Hippocampal formation (tissue), 2 donors: ENCODE measurements around the gene EXOC2.
"Not testable (repeated sequence)": the region's sequence is repeated elsewhere in the genome, so short reads cannot be mapped to it uniquely, and the experiment has no call there.

Source experiments
- DNase-seq, 2 donors: peaks; one replicate each; lab custom pipeline; 2025; lab: John Stamatoyannopoulos, UW

The EXOC2 gene

DNA sequence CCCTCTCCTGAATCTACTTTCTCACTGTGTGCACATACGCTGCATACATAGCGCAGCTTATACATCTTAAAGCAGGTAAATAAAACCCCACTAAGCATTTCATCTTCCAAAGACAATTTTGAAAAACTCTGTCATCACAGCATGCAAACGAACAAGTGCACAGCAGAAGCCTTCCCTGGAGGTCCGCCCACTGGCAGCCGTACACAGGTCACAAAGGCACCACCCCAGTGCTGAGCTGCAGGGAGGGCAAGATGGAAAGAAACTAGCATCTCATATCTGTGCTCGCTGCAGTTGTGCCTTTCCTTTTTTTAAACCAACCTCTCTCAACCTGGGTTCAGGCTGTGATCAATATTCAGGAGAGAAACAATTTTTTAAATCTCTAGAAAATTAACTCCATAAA is 109.3 kb downstream of the EXOC2 start:
- no peak for DNase-seq

DNA sequence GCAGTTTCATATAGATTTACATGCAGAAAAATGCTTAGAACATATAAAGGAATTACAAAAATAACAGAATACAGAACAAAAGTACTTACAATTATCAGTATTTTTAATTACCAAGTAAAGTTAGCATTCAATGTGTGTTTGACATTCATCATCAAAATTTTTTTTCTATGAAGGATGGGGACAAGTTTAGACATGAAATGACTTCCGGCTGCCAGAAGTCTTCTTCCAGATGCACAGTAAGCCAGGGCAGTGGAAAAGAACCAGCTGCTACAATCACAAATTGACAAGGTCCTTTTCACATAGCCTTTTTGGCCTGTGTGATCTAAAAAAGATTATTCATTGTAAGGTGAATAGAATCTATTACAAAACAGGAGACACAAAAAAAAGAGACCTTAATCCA is 109.8 kb downstream of the EXOC2 start:
- DNase-seq = no peak

DNA sequence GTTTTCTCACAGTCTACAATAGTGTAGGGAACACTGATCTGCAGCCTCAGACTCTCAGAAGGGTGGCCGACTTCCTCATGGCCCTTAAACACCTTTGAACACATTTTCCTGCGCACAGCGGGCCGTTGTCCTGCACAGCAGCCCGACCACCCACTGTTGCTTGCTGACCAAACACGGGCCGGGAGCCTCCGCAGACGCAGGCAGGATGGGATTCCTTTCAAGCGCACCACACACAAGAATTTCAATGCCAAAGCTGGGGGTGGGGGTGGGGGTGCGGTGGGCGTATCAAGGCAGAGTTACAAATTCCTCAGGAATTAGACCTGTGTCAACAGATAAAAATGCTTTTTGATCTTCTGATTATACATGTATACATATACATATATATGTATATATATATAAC is 110.6 kb downstream of the EXOC2 start:
- DNase-seq = no peak

DNA sequence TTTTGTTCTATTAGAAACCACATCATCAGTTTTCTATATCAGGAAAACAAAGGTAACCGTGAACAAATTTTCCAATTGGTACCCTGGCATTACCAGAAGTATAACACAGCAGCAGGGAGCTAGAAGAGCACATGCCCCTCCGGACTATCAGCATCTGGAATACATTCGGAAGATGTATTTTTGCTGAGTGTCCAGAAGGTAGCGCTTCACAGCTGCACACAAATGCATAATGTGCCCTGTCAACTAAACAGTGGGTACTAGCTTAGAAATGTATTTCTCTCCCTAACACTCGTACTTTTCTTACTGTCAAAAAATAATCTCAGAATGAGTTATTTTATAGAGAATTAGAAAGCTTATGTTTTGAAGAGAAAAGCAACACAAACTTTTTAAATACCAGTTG is 113.6 kb downstream of the EXOC2 start:
- DNase-seq = no peak

DNA sequence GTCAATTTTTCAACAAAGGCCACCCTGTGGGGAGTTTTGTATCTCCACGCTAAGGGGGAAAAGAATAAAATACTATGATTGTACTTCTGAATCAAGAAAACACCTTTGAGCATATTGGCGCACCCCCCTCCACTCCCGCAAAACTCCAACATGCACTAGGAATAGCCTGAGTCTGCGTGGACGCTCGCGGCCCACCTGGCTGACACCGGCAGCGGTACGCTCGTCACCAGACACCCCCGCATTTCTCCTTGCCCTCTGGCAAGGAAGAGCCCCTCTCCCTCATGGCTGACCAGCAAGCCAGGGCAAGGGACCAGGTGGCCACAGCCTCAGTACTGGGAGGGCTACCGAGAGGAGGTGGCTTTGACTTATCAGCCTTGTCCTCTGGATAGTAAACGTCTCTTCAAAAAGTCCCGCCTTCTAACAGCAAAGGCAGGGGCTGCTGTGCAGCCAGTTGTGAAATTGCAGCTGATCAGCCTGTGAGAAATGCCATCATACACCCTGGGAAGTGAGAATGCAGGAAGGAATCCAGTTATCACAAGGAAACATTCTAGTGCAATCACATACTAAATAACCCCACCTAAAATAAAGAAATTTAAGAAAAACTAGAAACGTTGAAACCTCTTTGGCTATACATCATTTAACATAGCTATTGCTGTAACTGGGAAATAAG is 120.2 kb downstream of the EXOC2 start:
- DNase-seq = no peak

DNA sequence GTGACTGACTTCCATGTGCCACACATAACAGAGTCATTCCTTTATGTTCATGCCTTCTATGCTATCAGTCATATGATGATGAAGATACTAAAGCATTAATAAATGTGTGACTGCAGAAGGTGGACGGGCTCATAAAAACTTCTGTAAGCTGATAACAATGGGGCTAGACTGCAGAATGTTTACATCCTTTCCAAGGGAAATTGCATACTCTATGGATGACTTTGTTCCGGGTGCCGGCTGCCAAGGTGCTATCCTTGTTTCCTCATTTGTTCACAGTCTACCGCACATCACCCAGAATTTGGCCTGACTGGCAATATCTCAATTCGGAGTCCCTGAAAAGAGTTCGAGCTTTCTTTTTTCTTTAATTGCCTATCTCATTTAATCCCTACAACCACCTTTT is 121.0 kb downstream of the EXOC2 start:
- no peak for DNase-seq

DNA sequence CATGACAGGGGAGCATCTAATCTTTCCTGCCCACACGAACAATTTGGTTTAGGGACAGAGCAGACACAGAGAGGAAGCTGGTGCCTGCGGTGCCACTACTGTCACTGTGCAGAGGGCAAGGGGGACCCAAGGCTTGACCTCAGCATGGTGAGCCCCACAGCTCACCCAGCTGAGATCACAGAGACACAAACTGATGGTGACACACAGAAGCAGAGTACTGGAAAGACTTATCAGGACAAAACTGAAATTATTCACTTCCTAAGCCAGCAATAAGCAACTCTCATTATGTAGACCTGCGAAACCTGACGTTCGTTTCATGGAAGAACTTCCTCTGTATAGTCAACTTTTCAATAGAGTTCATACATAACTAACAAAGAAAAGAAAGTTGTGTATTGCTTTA is 122.1 kb downstream of the EXOC2 start:
- no peak for DNase-seq

DNA sequence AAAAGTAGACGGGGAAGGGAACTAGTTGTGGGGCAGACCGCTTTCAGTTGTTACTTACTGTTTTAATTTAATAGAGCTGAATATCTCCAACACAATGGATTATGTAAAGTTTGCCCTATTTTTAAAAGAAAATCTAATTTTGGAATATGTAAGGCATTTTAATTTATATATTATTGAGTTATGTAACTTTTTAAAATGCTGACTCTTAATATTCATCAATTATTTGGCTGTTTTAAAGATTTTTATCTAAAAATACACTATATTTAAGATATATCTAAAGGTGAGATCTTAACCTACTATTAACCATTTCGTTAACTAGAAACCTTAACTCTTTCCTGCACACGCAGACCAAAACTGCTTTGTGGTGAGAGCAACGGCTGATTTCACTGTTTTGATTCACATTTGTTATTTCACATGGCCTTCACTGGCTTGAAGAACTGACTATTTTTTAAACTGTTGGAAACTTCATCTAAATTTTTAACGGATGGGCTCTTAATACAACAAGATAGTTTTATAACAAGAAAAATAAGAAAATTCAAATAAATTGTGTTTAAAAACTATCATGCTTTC is 123.9 kb downstream of the EXOC2 start:
- DNase-seq = no peak

DNA sequence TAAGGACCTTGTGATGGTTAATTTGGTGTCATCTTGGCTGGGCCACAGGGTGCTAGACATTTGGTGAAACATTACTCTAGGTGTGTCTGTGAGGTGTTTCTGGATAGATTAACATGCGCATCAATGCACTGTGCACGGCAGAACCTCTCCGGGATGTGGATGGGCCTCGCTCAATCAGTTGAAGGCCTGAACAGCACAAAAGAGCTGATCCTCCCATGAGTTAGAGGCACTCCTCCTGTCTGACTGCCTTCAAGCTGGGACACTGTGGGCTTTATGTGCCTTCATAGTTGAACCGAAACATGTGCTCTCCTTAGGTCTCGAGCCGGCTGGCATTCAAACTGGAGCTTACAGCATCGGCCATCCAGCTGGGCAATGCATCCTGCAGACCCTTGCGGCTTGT is 124.9 kb downstream of the EXOC2 start:
- no peak for DNase-seq

DNA sequence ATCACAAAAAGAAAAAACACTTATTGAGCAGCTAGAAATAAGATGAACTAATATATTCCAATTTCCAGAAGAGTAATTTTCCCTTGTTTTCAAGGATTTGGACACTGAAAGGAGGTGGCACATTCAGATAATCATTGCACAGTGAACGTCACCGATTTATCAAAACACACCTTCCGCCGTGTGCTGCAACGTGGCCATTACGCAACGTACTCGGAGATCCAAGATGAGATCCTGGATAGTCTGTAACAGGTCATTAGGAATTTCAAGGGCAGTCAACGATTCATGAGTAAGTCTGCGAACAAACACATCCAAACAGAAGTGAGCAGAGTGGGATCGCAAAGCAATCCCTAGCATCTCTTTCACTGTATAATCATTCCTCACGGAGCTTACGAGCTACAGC is 129.1 kb downstream of the EXOC2 start:
- DNase-seq = no peak

DNA sequence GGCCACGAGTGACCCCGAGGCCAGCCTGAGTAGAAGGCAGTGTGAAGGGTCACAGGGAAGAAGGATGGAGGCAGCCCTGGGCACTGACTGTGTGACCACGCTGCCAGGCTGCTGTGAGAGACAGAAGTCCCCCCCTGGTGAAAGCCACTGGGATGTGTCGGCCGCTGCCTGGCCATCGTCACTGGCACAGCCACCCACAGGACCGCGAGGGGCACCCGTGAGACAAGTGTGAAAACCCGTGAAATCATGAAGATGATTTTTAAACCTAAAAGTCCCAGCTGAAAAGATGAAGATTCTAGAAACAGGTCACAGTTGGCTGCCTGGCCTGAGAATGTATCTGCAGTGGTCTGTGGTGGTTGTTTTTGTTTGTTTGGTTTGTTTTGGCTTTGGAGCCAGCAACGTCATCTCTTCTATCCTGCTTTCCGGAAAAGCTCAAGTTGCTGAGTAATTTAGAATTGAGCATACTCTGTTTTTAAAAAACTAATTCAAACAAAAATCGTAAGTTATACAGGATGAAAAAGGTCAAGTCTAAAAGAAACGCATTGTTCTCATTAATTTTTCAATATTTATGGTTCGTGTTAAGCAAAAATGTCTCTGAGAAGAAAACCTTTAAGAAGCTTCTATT is 130.8 kb downstream of the EXOC2 start:
- DNase-seq = no peak

DNA sequence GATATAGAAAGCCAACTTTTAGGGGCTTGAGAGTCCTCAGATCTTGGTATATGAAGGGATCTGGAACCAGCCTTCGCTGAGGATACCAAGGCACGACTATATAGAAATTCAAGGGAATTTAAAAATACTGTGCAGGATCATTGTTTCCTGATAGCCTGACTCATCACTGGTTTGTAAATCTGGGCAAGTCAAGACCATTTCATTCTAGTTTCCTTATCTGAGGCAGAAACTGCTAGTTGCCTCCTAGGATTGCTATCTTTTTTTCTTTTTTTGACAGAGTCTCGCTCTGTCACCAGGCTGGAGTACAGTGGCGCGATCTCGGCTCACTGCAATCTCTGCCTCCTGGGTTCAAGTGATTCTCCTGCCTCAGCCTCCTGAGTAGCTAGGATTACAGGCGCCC is 131.6 kb downstream of the EXOC2 start:
- not testable (repeated sequence) for DNase-seq

DNA sequence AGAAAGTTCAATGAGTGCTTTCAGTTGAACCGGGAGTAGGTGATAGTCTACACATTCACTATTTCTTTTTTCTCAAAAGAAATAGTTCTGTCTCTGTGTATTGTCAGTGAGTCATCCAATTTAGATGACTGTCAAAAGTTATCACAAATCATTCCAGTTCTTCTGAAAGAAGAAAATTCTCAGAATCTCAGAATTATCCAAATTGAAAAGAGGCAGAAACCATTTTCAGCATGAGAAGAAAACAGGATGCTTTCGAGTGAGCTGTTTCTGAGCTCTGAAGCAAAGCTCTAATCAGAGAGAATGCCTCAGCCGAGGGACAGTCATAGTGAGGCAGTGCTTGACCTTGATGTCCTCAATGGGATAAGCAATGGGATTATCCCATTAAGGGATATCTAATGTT is 134.0 kb downstream of the EXOC2 start:
- no peak for DNase-seq

DNA sequence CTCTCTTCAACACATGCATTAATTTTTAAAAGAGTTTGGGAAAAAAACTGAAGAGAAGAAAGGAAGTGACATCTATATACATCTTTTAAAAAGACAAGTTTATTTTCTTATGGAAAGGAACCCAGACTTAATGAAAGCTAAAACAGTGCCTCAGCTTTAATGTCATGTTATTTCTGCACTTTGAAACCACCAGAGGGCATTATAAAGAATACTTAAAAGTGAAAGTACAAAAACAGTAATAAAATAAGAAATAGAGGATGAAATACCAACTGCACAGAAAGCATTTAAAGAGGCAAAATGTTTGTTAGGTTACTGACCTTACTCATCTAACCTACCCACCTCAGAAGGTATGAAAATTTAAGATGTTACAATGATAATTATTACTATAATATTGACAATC is 134.8 kb downstream of the EXOC2 start:
- no peak for DNase-seq

DNA sequence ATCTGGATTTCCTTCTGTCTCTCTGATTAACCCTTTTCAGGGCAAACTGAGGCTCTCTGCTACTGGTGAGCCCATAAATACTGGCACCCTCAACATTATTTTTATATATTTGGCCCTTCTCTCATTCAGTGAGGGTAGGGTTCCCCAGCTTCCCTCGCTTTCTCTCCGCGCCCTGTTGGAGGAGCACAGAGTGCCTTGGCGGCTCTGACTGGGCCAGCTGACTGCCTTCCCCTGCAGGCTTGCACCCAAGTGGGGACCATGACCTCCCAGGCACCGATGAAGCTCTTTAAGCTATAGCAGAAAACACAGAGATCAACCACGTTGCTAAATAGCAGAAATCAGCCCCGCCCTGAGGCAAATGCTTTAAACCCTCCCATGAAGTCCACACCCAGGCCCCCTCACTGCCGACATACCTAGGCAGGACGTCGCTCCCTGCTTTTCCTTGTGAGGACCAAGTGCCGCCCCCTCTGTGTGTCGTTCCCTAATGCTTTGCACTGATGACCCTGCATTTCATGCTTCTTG is 141.0 kb downstream of the EXOC2 start:
- no peak for DNase-seq

DNA sequence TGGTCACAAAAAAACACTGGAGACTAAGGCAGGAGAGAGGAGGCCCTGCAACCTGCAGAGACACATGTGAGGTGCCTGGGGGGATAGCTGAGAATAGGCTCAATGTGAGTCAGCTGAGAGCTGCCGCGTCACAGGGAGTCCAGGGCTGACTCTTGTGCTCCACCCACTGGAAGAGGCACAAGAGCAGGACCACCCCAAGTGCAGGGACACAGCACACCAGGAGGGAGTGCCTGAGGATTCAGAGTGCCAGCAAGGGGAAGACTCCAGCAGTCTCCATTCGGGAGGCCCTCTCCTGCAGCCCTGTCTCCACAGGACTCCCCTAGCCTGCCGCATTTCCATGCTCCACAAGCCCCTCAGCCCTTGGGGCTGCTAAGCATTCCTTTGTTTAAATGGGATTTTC is 141.5 kb downstream of the EXOC2 start:
- peak in 1 of 2 donors; percentile 28 for DNase-seq

DNA sequence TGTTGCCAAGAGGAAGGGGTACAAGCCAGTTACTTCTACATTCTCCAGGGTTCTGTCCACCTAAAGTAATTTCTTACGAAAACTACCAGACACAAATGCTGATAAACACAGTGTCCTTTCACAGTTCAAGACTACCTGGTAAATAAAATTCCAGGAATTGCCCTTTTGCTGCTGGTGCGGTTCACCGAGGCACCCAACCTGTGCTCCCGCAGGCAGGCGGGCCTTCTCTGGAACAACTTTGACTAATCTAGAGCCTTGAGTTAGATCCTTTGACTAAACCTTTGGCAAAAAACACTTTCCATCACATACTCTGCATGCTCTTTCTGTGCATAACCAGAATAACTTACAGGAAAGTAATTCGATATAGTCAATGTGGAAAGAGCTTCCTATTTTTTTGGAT is 143.0 kb downstream of the EXOC2 start:
- no peak for DNase-seq

DNA sequence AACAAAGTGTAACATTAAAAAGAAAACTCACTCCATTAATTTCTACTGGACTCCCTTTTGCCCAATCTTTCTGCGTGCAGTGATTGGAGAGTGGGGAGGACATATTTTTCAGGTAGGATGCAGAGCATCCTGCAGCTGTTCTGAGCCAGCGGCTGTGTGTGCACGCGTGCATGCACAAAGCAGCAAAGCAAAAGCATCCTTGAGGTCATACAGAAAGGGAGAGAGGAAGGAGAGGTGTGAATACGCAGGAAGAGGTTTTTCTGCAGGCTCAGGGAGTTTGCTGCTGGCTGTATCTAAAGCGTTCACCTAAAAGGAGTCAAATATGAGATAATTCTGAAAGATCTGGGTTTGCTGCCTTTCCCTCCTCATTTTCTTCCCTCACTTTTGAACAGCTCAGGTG is 144.4 kb downstream of the EXOC2 start:
- DNase-seq = no peak

DNA sequence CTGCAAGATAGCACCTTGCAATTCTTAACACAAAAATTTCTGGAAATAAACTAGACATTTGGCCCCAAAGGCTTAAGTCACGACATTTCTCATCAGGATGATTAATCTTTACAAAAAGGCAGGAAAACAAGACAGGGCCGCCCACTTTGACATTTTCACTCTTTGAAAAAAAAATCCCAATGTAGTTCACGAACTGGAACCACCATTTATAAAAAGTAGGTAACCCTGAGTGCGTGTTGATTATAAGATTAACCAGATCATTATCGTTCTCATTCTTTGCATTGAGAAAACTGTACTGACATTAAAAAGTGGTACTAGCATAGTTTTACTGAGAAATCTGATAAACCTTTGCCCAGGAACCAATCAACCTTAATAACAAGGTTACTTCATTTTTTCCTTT is 144.8 kb downstream of the EXOC2 start:
- no peak for DNase-seq

DNA sequence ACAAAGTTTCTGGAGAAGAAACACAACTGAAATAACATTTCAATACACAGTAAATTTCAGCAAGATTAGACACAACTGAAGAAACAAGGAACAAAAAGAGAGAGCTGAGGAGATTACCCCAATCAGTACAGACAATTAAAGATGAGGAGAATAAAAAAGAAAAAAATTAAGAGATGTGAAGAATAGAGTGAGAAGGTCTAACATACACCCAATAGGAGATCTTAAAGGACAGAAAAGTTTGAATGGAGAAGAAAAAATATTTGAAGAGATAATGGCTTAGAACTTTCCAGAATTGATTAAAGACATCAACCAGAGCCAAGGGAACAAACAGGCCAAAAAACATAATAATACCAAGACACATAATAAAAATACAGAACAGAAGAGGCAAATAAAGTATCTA is 152.4 kb downstream of the EXOC2 start:
- no peak for DNase-seq

DNA sequence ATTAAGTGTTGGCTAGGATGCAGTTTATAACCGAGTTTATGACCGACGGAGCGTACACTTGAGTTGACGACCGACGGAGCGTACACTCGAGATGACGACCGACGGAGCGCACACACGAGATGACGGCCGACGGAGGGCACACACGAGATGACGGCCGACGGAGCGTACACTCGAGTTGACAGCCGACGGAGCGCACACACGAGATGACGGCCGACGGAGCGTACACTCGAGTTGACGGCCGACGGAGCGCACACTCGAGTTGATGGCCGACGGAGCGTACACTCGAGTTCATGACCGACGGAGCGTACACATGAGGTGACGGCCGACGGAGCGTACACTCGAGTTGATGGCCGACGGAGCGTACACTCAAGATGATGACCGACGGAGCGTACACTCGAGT is 155.8 kb downstream of the EXOC2 start:
- no peak for DNase-seq

DNA sequence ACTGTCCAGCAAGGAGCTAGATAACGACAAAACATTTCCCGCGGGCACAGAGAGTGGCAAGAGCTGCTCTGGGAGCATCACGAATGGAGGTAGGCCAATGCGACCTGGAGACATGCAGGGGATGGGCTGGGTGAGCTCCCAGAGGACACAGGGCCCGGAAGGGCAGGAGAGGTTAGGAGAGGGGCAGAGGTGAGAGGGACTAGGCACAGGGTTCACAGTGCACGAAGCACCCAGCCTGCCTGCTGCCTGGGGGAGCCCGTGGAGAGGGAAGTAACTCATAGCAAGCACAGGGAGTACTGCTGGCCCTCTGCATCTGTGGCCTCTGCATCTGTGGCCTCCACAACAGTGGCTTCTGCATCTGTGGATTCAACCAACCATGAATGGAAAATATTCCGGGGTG is 162.5 kb downstream of the EXOC2 start:
- no peak for DNase-seq

DNA sequence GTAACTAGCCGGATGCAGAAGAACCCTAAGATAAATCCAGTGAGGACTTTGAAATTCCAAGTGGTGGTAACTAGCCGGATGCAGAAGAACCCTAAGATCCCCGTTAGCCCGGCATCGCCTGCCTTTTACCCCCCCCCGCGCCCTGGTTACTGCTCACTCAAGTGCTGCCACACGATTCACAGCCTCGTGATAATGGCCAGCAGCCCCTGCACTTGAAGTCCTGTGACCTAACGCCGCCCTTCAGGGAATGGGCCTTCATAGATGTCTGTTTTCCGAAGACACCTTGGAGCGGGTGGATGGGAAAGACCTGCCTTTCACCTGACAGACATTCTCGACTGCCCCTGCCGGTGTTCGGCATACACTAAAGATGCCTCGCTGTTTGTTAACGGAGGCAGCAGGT is 163.9 kb downstream of the EXOC2 start:
- no peak for DNase-seq
